Lower leg skin (tissue), 4 donors: Measurements from ENCODE around the gene TMEM132D. TPM values are rescaled to one million over a fixed set of nuclear protein-coding genes. Genes with fewer than 3 reads are reported as not detected.

Experiments used
- DNase-seq, 2 donors: peaks; one replicate each; pipeline ENCODE4 v3.0.0-alpha.2; 2019; ENCODE audit warnings: low spot score in 2 of 2
- H3K4me3 ChIP-seq: fragments of 200-600 bp; sonication (generic); 2 replicates; pipeline ENCODE4 v1.5.1; 2017; ENCODE audit warnings: mild to moderate bottlenecking, low read depth; ENCODE audit not compliant: poor library complexity, severe bottlenecking
- CTCF ChIP-seq, 3 donors: fragments of 450-650 bp; IDR thresholded peaks; one replicate each; pipeline ENCODE4 v1.5.1; 2016; ENCODE audit warnings: antibody characterized with exemption in 3 of 3, mild to moderate bottlenecking in 3 of 3, moderate library complexity in 2 of 3
- POLR2A ChIP-seq, 2 donors: fragments of 450-650 bp; IDR thresholded peaks; one replicate each; pipeline ENCODE4 v1.6.1; 2016 to 2017; ENCODE audit warnings: antibody characterized with exemption in 2 of 2, mild to moderate bottlenecking in 1 of 2, moderate library complexity in 1 of 2
- WGBS, 2 donors: methylation state at CpG; one replicate each; pipeline ENCODE4 v1.1.5; 2018; 5-methylcytosine and 5-hydroxymethylcytosine counted together
- intact Hi-C: fragments of 100-400 bp; cut with DNase I; formaldehyde crosslinking; loops from one replicate; pipeline ENCODE4 v1.15.0; 2023; ENCODE audit warnings: low total_unique reads
- total RNA-seq, 4 donors: library from RNA; depleted of rRNA; stranded (reverse); fragments of >200 nt; gene quantifications; one replicate each; pipeline ENCODE4 v1.1.0, GENCODE V29; 2016

The TMEM132D gene
- total RNA-seq, 4 donors from 2014 or later = not detected

GRCh38 chr12:129152351-129153104 lies 751.3 kb downstream of the TMEM132D start:
- peak in 1 of 2 donors; percentile 54 for DNase-seq
- intact Hi-C loops = no loop called here
- TF ChIP-seq POLR2A (IDR thresholded peaks at IDR 0.05) = no peak
- no peak for TF ChIP-seq CTCF (IDR thresholded peaks at IDR 0.05)
- 18 to 30% methylated on average over 10 of the region's 10 CpGs for whole genome bisulfite sequencing, 2 donors
- no peak overlapping the region for H3K4me3 ChIP-seq

GRCh38 chr12:129150721-129151120 lies 753.1 kb downstream of the TMEM132D start:
- DNase-seq = peak in 1 of 2 donors; percentile 42
- intact Hi-C loops = no loop called here
- TF ChIP-seq CTCF (IDR thresholded peaks at IDR 0.05) (no peak), POLR2A (IDR thresholded peaks at IDR 0.05) (no peak)
- no peak overlapping the region for H3K4me3 ChIP-seq
- 48 to 67% methylated on average over 6 to 11 of the region's 11 CpGs for WGBS, 2 donors

GRCh38 chr12:129145381-129145780 lies 758.4 kb downstream of the TMEM132D start:
- TF ChIP-seq POLR2A (IDR thresholded peaks at IDR 0.05) (no peak), CTCF (IDR thresholded peaks at IDR 0.05) (no peak)
- peak in 1 of 2 donors; percentile 73 for DNase-seq
- intact Hi-C loops = no loop called here
- 19 to 28% methylated on average over 7 of the region's 7 CpGs for WGBS, 2 donors
- H3K4me3 ChIP-seq = no peak overlapping the region

GRCh38 chr12:129138776-129139175 lies 765.0 kb downstream of the TMEM132D start:
- 88% methylated on average over 4 of the region's 4 CpGs for WGBS, 2 donors
- no peak overlapping the region for H3K4me3 ChIP-seq
- no peak for DNase-seq
- TF ChIP-seq POLR2A (IDR thresholded peaks at IDR 0.05) = no peak
- TF ChIP-seq CTCF (IDR thresholded peaks at IDR 0.05) = no peak
- intact Hi-C loops = no loop called here

- WGBS, 2 donors = 93 to 96% methylated on average over 3 of the region's 3 CpGs
- intact Hi-C loops = no loop called here
- DNase-seq = no peak
- no peak overlapping the region for H3K4me3 ChIP-seq
- TF ChIP-seq CTCF (IDR thresholded peaks at IDR 0.05) (peak in 1 of 3 donors; percentile 33), POLR2A (IDR thresholded peaks at IDR 0.05) (no peak)
Observed at GRCh38 chr12:129136694-129137325, 767.0 kb downstream of the TMEM132D start.
